Left ventricle myocardium superior (tissue), 1 donor: Measurements from ENCODE around the gene C19orf85. TPM values are rescaled to one million over a fixed set of nuclear protein-coding genes. Genes with fewer than 3 reads are reported as not detected.

Source experiments
- ATAC-seq: fragments of 200-7000 bp; cut with Tn5 transposase; one replicate; pipeline ENCODE4 v1.9.1; 2020; ENCODE audit warnings: mild to moderate bottlenecking, moderate library complexity
- DNase-seq: peaks from one replicate; pipeline ENCODE4 v3.0.0-alpha.2; 2020
- intact Hi-C: fragments of 100-400 bp; cut with micrococcal nuclease; formaldehyde crosslinking; loops from one replicate; pipeline ENCODE4 v1.11.0; 2022
- total RNA-seq: library from RNA; stranded (reverse); fragmentation: NEBNext Ultra II Directional; extraction: Animal tissue kit (Norgen Biotek cat#: 25700); gene quantifications from one replicate; pipeline ENCODE4 v1.2.1, GENCODE V29; 2021
- donor health status: DM: no; HTN: yes; CAD: no; lungs with severe emphysema.

The C19orf85 gene
- total RNA-seq, 1 donor from 2014 or later = not detected

DNA sequence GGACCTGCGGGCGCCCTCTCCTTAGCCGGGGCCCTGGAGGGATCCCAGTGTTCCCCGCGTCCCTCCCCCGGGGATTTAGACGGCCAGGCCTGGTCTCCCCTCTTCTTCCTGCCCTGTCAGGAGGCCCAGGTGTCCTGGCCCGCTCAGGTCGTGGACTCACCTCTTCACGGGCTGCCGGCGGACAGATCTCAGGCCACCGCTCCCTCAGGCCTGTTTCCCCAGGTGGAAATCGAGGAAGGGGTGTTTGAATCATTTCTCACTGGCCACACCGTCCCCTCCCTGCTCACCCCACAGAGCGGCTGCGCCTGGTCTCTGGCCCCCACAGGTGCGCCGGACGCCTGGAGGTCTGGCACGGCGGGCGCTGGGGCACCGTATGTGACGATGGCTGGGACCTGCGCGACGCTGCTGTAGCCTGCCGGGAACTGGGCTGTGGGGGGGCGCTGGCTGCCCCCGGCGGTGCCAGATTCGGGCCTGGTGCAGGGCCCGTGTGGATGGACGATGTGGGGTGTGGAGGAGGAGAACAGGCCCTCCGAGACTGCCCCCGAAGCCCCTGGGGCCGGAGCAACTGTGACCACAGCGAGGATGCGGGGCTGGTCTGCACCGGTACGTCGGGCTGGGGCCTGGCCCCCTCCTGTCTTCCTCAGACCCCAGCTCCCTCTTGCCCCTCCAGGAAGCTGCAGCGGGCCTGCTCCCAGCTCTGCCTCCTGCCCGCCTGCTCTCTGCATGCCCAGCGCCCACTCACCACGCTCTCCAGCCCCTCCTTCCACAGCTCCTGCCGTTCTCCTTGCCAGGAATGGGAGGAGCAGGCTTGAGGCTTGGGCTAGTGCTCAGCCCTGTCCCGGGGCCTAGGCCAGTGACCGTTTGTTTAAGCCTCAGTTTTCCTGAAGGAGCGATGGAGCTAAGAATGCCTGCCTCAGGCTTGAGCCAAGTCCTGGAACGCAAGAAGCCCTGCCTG is 26.2 kb upstream of the C19orf85 start:
- intact Hi-C loops = no loop called here
- ATAC-seq (no peak), DNase-seq (peak; percentile 30)

- DNase-seq (no peak), ATAC-seq (no peak)
- intact Hi-C loops = no loop called here
Measured at GRCh38 chr19:55489711-55490477, 25.3 kb upstream of the C19orf85 start.

GRCh38 chr19:55488986-55489710 is 24.6 kb upstream of the C19orf85 start:
- ATAC-seq = no peak
- intact Hi-C loops = no loop called here
- peak; percentile 45 for DNase-seq

DNA sequence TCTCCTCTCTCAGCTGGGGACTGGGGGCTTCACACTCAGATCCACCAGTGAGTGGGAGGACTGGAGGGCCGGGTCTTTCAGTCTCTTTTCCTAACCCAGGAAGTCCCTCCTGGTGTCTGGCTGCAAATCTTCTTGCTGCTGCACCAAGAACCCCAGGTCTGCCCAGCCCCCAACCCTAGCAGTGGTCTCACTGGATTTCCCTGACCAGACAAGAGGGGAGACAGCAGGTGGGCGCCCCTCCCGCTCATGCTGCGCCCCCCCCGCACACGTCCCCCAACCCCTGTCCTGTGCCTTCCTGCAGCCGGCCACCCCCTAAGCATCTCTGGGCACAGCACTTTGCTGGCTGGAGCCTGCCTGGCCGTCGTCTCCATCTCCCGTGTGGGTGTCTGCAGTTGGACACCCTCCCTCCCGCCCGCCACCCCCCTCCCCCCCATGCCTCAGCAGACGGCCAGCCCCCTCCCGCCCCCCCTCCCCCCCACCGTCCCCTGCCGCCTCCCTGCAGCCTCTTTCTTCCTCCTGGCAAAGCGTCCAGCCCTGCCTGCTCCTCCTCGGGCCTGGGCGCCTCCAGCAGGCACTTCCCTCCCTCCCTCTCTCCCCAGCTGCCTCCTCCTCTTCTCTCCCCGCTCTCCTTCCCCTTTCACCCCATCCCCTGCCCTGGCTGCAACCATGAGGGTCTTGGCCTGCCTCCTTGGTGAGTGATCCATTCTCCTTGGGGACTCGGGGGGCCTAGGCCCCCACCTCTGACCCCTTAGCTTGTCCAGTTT is 23.6 kb upstream of the C19orf85 start, which contains the start of gene SSC5D:
SSC5D (plus strand) TSS at position 513 of the 764 bp plus-strand sequence; CDS start at position 667, 154 bp downstream.
- peak; percentile 25 for ATAC-seq
- peak; percentile 63 for DNase-seq
- intact Hi-C loops = no loop called here

DNA sequence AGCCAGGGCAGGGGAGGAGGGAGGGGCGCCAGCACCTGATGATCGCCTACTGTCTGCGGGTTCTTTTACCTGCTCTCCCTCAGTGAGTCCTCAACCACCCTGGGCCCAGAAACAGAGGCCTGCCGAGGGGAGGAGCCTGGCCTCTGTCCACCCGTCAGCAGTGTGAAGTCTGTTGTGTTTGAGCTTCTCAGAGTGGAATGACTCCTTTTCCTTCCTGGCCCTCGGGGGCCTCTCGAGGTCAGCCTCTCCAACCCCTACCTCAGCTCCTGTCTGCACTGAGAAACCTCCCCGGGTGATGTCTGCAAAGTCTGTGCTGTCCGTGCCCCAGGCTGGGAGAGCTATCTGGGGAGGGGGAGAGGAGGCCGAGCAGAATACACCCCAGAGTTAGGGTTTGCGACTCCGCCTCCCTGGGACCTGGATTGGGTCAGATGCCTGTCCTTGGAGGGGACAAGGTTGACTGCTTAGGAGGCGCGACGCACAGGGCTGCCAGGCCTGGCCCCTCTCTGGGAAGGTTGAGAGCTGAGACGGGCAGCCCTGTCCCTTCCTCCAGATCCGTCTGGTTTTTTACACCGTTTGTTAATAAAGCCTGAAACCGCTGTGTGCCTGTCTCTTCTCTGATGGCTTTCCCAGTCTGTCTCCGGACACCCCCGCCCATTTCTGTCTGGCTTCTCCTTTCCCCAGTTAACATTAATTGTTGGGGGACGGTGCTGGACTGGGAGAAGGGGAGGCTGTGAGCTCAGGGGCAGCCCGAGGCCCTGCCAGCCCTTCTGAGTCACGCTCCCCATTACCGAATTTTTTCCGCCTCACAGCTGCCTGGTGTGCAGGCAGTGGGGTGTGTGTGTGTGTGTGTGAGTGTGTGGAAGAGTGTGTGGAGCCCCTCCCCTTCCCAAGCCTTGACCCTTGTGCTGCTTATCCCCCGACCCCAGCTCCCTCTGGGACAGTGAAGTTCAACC is 22.7 kb upstream of the C19orf85 start:
- peak; percentile 73 for DNase-seq
- intact Hi-C loops = no loop called here
- peak; percentile 64 for ATAC-seq

DNA sequence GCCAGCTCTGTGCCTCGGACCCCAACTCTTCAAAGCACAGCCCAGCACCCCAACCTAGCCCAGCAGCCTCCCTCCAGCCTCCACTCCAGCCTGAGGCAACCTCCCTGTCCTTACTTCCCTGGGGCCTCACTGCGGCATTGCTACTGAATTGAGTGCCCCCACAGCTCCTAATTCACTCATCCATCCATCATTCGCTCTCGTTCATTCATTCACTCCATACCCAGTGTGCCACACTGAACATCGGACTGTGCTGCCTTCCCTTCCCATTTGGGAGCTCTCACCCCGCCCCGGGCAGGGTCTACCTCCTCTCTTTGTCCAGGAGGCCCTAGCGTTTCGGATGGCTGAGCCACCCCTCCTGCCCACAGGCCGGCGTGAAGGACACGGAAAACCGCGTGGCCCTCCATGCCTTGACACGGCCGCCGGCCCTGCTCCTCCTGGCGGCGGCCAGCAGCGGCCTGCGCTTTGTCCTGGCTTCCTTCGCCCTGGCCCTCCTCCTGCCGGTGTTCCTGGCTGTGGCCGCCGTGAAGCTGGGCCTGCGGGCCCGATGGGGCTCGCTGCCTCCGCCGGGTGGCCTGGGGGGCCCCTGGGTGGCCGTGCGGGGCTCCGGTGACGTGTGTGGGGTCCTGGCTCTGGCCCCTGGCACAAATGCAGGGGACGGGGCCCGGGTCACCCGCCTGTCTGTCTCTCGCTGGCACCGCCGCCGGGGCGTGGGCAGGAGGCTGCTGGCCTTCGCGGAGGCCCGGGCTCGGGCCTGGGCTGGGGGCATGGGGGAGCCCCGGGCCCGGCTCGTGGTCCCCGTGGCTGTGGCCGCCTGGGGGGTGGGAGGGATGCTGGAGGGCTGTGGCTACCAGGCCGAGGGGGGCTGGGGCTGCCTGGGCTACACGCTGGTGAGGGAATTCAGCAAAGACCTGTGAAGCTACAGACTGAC is 21.8 kb upstream of the C19orf85 start:
- DNase-seq = peak; percentile 51

DNA sequence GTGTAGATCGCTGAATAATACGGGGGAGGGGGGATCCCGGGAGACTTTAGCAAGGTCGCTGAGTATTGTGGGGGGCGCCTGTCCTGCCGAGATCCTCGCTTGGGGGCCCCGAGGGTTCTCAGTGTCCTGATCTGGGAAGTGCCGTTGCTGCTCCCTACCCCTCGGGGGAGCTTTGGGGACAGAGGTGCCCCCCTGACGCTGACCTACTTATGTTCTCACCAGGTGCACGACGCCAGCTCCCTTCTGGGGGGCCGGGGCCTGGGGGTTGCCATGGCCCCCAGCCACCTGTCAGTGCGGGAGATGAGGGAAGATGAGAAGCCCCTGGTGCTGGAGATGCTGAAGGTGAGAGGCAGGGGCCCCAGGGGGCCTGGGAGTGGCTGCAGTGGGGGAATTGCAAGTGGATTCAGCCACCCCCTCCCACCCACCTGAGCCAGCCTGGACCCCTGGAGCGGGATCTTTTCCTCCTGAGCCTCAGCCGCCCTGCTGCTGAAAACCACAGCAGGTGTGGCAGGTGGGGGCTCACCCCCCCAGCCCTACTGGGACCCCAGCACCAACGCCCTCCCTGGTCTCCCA is 21.0 kb upstream of the C19orf85 start:
- peak; percentile 28 for DNase-seq
- intact Hi-C loops = no loop called here
- no peak for ATAC-seq

More for the DNA sequence above, 21.8 kb upstream of the C19orf85 start:
- no peak for ATAC-seq
- intact Hi-C loops = no loop called here

GRCh38 chr19:55484593-55485438 is 20.3 kb upstream of the C19orf85 start, which contains the start of gene NAT14:
Gene NAT14, plus strand, starts transcription at chr19:55485188. Its CDS starts 521 bp downstream, at chr19:55485709.
- intact Hi-C loops = no loop called here
- DNase-seq = peak; percentile 77

GRCh38 chr19:55483706-55484592 is 19.4 kb upstream of the C19orf85 start:
- no peak for ATAC-seq
- peak; percentile 25 for DNase-seq
- intact Hi-C loops = no loop called here

More at GRCh38 chr19:55484593-55485438, 20.3 kb upstream of the C19orf85 start, which contains the start of gene NAT14:
- peak; percentile 39 for ATAC-seq

DNA sequence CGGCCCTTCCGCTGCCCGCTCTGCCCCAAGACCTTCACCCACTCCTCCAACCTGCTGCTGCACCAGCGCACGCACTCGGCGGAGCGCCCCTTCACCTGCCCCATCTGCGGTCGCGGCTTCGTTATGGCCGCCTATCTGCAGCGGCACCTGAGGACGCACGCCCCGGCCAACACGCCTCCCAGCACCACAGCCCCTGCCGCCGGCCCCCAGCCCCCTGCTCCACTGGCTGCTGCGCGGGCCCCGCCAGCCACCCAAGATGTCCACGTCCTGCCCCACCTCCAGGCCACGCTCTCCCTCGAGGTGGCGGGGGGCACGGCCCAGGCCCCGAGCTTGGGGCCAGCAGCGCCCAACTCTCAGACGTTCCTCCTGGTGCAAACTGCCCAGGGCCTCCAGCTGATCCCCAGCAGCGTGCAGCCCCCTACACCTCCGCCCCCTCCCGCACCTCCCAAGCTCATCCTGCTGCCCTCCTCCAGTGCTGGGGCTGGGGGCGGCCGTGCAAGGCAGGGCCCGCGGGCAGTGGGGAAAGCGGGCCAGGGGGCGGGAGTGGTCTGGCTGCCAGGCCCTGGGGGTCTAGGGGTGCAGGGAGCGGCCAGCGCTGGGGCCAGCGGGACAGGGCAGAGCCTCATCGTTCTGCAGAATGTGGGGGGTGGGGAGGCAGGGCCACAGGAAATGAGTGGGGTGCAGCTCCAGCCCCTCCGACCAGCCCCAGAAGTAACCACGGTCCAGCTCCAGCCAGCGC is 18.6 kb upstream of the C19orf85 start:
- ATAC-seq (no peak), DNase-seq (no peak)
- intact Hi-C loops = no loop called here

GRCh38 chr19:55482156-55482961 is 17.8 kb upstream of the C19orf85 start:
- intact Hi-C loops = no loop called here
- DNase-seq = no peak

GRCh38 chr19:55481794-55482155 is 17.2 kb upstream of the C19orf85 start:
- ATAC-seq = no peak
- no peak for DNase-seq
- intact Hi-C loops = no loop called here

More at GRCh38 chr19:55482156-55482961, 17.8 kb upstream of the C19orf85 start:
- no peak for ATAC-seq
